Neural cell (in vitro differentiated cells): ENCODE results near the gene FOXO4.

Experiments used
- CTCF ChIP-seq: fragments of 450-650 bp; IDR thresholded peaks from 2 replicates; pipeline ENCODE4 v1.5.1; 2014; ENCODE audit warnings: antibody characterized with exemption, mild to moderate bottlenecking, moderate library complexity; ENCODE audit not compliant: poor library complexity, severe bottlenecking
- EP300 ChIP-seq: fragments of 450-650 bp; conservative IDR thresholded peaks from 2 replicates; pipeline ENCODE4 v1.6.1; 2014; ENCODE audit warnings: antibody characterized with exemption, mild to moderate bottlenecking, moderate library complexity; ENCODE audit not compliant: poor library complexity, severe bottlenecking
- EZH2 ChIP-seq: fragments of 200-600, 300-800 bp; shearing (Covaris generic), sonication (generic); IDR thresholded peaks from 2 replicates; pipeline ENCODE4 v1.6.1; 2014; ENCODE audit warnings: antibody characterized with exemption, low read length, borderline replicate concordance, mild to moderate bottlenecking; ENCODE audit not compliant: insufficient read depth, poor library complexity, severe bottlenecking
- MXI1 ChIP-seq: fragments of 450-650 bp; conservative IDR thresholded peaks from 2 replicates; pipeline ENCODE4 v1.6.1; 2014; ENCODE audit warnings: antibody characterized with exemption, mild to moderate bottlenecking; ENCODE audit not compliant: poor library complexity, severe bottlenecking
- POLR2AphosphoS5 ChIP-seq: IDR thresholded peaks from 2 replicates; pipeline ENCODE4 v1.6.1; 2012
- RAD21 ChIP-seq: fragments of 450-650 bp; conservative IDR thresholded peaks from 2 replicates; pipeline ENCODE4 v1.6.1; 2014; ENCODE audit warnings: antibody characterized with exemption, mild to moderate bottlenecking, moderate library complexity
- REST ChIP-seq: IDR thresholded peaks from 2 replicates; pipeline ENCODE4 v1.6.1; 2012; ENCODE audit warnings: borderline replicate concordance
- SMC3 ChIP-seq: fragments of 450-650 bp; conservative IDR thresholded peaks from 2 replicates; pipeline ENCODE4 v1.6.1; 2014; ENCODE audit warnings: antibody characterized with exemption, mild to moderate bottlenecking, moderate library complexity; ENCODE audit not compliant: poor library complexity
- TAF1 ChIP-seq: IDR thresholded peaks from 2 replicates; pipeline ENCODE4 v1.6.1; 2012; ENCODE audit warnings: low read depth

- no peak for TF ChIP-seq CTCF
- TF ChIP-seq POLR2AphosphoS5 = no peak
- no peak for TF ChIP-seq EP300
- TF ChIP-seq REST = no peak
- no peak for TF ChIP-seq RAD21
- no peak for TF ChIP-seq EZH2
- no peak for TF ChIP-seq MXI1
- TF ChIP-seq TAF1 = no peak
- TF ChIP-seq SMC3 = no peak
Measured at GRCh38 chrX:71143508-71143907, 47.9 kb downstream of the FOXO4 start.
